AG10803 (cell line): Measurements from ENCODE around the gene TMEM138.
A peak's percentile ranks its signal among the peaks of the same experiment; 100 is the strongest.

Experiments used
- DNase-seq: peaks from one replicate; pipeline ENCODE4 v3.0.0; 2010; ENCODE audit warnings: low read depth
- H3K4me3 ChIP-seq: 2 replicates; pipeline ENCODE4 v1.5.1; 2011; ENCODE audit warnings: mild to moderate bottlenecking, low read length, control low read depth
- TF ChIP-seq, protein P1 (sequence below): conservative IDR thresholded peaks from 2 replicates; pipeline ENCODE4 v1.5.1; 2011; ENCODE audit warnings: mild to moderate bottlenecking, low read length, control low read depth, inconsistent platforms

TMEM138 gene

GRCh38 chr11:61411589-61411988, 49.4 kb downstream of the TMEM138 start:
- DNase-seq = no peak
- TF ChIP-seq, protein P1, sequence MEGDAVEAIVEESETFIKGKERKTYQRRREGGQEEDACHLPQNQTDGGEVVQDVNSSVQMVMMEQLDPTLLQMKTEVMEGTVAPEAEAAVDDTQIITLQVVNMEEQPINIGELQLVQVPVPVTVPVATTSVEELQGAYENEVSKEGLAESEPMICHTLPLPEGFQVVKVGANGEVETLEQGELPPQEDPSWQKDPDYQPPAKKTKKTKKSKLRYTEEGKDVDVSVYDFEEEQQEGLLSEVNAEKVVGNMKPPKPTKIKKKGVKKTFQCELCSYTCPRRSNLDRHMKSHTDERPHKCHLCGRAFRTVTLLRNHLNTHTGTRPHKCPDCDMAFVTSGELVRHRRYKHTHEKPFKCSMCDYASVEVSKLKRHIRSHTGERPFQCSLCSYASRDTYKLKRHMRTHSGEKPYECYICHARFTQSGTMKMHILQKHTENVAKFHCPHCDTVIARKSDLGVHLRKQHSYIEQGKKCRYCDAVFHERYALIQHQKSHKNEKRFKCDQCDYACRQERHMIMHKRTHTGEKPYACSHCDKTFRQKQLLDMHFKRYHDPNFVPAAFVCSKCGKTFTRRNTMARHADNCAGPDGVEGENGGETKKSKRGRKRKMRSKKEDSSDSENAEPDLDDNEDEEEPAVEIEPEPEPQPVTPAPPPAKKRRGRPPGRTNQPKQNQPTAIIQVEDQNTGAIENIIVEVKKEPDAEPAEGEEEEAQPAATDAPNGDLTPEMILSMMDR = no peak
- no peak overlapping the region for H3K4me3 ChIP-seq

DNA sequence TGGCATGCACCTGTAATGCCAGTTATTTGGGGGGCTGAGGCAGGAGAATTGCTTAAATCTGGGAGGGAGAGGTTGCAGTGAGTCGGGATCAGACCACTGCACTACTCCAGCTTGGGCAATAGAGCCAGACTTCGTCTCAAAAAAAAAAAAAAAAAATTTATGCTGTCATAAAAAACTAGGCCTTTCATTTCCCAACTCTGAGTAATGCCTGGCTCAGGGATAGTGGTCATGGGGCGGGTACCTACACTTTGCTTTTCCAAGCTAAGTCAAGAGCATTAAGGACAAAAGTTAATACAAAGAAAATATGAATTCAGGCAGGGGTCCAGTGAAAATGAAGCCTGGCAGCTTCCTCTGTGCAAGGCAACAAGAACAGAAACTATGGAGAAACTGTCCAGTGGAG, 51.3 kb downstream of the TMEM138 start:
- no peak overlapping the region for H3K4me3 ChIP-seq
- DNase-seq = peak; percentile 52
- TF ChIP-seq, protein P1 = no peak

- TF ChIP-seq, protein P1 = no peak
- DNase-seq = no peak
Observed at GRCh38 chr11:61414547-61414946, 52.4 kb downstream of the TMEM138 start.

DNA sequence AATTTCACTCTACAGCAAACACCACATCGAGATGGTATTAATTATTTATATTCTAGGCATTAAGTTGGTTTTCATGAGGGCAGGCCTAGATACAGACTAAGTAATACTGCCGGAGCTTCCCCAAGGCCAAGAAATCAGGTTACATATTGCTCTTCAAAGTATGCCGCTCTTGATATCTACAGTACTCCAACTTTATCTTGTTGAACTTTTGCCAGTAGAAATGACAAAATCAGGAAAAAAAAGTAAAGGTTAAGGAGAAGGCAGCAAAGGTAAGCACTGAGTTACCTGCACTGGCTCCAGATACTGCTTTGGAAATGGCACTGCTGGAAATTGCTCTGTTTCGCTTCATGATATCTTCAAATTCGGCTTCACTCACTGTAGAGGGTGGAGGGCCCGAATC, 53.2 kb downstream of the TMEM138 start:
- H3K4me3 ChIP-seq = no peak overlapping the region
- DNase-seq = no peak
- TF ChIP-seq, protein P1 = no peak

More at GRCh38 chr11:61414547-61414946, 52.4 kb downstream of the TMEM138 start:
- H3K4me3 ChIP-seq = no peak overlapping the region

DNA sequence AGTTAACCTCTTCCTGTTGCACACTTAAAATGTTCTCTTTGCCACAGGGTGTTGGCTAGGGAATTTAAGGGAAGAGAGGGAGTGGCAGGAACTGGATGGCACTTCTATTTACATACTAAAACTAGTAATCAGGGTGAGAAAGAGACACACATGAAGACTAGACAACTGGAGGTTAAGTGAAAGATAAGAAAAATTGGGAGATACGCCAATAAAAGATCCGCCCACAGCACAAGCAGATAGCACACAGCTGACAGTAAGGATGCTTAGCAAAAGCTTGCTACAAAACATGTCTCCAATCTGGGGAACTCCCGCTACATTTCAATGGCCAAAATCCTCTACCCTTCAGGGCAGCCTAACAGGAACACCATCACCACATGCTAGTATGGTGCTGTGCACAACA, 54.8 kb downstream of the TMEM138 start:
- H3K4me3 ChIP-seq = no peak overlapping the region
- TF ChIP-seq, protein P1 = no peak
- no peak for DNase-seq

DNA sequence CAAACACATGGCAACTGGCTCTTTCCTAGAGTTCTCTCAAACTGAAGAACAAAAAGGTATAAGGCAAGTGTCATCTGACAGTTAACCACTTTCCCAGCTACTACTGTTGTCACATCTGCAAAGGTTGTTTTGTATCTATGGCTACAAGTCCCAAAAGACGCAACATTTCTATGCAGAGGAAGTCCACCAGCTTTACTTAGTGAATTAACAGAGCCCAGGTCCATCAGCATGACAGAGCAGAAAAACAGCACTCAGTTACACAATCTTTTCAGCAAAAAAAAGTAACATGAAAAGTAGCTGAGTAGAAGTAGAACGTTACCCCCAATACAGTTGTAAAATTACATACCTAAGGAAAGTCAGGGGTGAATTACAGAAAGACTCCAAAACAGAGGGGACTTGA, 55.5 kb downstream of the TMEM138 start:
- TF ChIP-seq, protein P1 = no peak
- no peak overlapping the region for H3K4me3 ChIP-seq
- peak; percentile 61 for DNase-seq

DNA sequence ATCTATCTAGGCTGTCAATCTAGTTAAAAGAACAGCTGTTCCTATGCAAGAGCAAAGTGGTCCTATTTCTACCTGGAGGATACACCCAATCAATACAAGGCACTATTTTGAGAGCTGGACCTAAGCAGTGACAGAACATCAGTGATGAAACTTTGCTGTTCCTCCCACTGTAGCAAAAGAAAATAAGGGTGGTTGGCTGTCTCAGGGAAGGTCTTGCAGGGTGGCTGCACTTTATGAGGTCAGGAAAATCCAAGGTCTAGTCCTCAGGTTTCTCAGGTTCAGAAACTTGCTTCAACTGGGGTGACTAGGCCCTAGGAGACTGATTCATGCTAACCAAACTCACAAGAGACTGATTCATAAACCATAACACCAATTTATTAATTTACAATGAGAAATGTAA, 56.0 kb downstream of the TMEM138 start:
- TF ChIP-seq, protein P1 = no peak
- no peak for DNase-seq
- no peak overlapping the region for H3K4me3 ChIP-seq
